HG03520 (cell line): ENCODE measurements around the gene PTRHD1.
"Not testable (repeated sequence)": the region's sequence is repeated elsewhere in the genome, so short reads cannot be mapped to it uniquely, and the experiment has no call there.

ENCODE experiments used
- ATAC-seq: cut with Tn5 transposase; IDR thresholded peaks from one replicate; pipeline ENCODE4 v1.9.1; 2021; ENCODE audit warnings: mild to moderate bottlenecking, moderate library complexity; ENCODE audit not compliant: unreplicated experiment

Gene PTRHD1

GRCh38 chr2:24813691-24814137 lies 20.5 kb upstream of the PTRHD1 start:
- no peak for ATAC-seq

GRCh38 chr2:24809316-24810007 lies 16.3 kb upstream of the PTRHD1 start:
- ATAC-seq, result no peak

GRCh38 chr2:24806661-24807036 lies 13.5 kb upstream of the PTRHD1 start:
- ATAC-seq, result no peak

- ATAC-seq, result not testable (repeated sequence)
These were observed 12.8 kb upstream of the PTRHD1 start for GRCh38 chr2:24805811-24806660.

GRCh38 chr2:24800487-24800886 lies 7.3 kb upstream of the PTRHD1 start:
- ATAC-seq, result not testable (repeated sequence)

GRCh38 chr2:24797644-24798043 lies 4.5 kb upstream of the PTRHD1 start:
- ATAC-seq, result no peak

GRCh38 chr2:24793761-24794435 lies 707 bp upstream of the PTRHD1 start:
- ATAC-seq, result peak; percentile 1

- ATAC-seq, result no peak
These were observed 683 bp downstream of the PTRHD1 start for GRCh38 chr2:24792542-24792873.

GRCh38 chr2:24791452-24791851 lies 1.7 kb downstream of the PTRHD1 start:
- no peak for ATAC-seq

GRCh38 chr2:24788816-24789215 lies 4.4 kb downstream of the PTRHD1 start:
- ATAC-seq, result no peak

- no peak for ATAC-seq
These were observed 5.7 kb downstream of the PTRHD1 start for GRCh38 chr2:24787532-24787931.

- peak; percentile 51 for ATAC-seq
These were observed 7.4 kb downstream of the PTRHD1 start for GRCh38 chr2:24785671-24786321.

- ATAC-seq, result no peak
These were observed 9.6 kb downstream of the PTRHD1 start for GRCh38 chr2:24783641-24784040.

GRCh38 chr2:24779116-24779515 lies 14.1 kb downstream of the PTRHD1 start:
- no peak for ATAC-seq

GRCh38 chr2:24774373-24774772 lies 18.8 kb downstream of the PTRHD1 start:
- ATAC-seq, result no peak

- ATAC-seq, result no peak
These were observed 21.2 kb downstream of the PTRHD1 start for GRCh38 chr2:24771764-24772586.

- ATAC-seq, result no peak
These were observed 22.1 kb downstream of the PTRHD1 start for GRCh38 chr2:24771061-24771460.

- no peak for ATAC-seq
These were observed 24.6 kb downstream of the PTRHD1 start for GRCh38 chr2:24768601-24769000.

GRCh38 chr2:24768013-24768412 lies 25.2 kb downstream of the PTRHD1 start:
- no peak for ATAC-seq

- ATAC-seq, result no peak
These were observed 26.6 kb downstream of the PTRHD1 start for GRCh38 chr2:24766609-24767008.
